NCI-H1092 (cell line): ENCODE results near the gene MRPL39.

Experiments used
- DNase-seq: peaks from one replicate; lab custom pipeline; 2025; lab: John Stamatoyannopoulos, UW

MRPL39 gene

DNA sequence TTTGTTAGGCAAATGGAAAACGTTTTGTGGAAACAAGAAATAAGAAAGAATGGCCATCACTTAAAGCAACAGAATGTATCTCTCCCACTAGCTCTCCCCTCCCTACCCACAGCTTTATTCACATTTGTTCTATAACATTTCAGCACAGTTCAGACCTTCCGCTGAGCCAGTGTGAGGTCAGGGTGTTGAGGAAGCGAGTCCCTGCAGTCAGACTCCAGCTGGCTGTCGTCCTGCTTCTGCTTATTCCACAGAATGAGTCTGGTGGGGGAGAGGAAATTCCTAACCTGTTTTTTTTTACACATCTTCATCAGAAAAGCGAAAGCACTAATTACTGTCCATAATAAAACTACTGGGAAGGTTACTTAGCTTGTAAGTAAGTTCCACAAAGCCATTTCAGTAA is 39.0 kb downstream of the MRPL39 start:
- no peak for DNase-seq

DNA sequence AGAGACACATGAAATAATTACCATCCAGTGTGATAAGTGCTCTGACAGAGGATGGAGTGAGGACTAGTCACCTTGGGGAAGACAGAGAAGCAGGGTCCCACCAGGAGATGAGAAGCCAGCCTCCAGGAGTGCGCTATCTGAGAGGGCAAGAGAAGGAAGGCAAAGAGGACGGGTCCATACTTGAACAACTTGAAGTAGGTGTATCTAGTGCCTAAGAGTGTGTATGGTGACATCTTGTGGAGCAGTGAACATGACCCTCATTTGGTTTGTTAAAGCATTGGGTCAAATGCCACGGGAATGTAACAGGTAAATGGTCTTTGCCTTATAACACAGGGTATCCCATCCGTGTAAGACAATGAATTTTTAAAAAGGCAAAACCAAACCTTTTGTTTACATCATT is 39.8 kb downstream of the MRPL39 start:
- no peak for DNase-seq

DNA sequence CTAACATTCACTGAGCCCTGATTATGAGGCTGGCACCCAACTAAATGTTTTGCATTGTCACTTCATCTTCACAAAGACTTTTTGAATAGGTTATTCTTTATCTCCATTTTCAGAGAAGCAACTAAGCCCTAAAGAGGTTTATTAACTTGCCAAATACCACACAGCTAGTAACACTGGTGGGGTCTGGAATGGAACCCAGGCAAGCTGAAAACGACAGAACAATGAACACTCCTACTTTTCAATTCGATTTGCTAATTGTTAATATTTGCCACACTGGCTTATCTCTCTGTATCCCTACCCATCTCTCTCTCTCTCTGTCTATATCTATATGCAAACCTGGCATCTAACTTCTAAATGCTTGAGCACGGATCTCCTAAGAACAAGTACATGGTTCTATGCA is 40.6 kb downstream of the MRPL39 start:
- no peak for DNase-seq

DNA sequence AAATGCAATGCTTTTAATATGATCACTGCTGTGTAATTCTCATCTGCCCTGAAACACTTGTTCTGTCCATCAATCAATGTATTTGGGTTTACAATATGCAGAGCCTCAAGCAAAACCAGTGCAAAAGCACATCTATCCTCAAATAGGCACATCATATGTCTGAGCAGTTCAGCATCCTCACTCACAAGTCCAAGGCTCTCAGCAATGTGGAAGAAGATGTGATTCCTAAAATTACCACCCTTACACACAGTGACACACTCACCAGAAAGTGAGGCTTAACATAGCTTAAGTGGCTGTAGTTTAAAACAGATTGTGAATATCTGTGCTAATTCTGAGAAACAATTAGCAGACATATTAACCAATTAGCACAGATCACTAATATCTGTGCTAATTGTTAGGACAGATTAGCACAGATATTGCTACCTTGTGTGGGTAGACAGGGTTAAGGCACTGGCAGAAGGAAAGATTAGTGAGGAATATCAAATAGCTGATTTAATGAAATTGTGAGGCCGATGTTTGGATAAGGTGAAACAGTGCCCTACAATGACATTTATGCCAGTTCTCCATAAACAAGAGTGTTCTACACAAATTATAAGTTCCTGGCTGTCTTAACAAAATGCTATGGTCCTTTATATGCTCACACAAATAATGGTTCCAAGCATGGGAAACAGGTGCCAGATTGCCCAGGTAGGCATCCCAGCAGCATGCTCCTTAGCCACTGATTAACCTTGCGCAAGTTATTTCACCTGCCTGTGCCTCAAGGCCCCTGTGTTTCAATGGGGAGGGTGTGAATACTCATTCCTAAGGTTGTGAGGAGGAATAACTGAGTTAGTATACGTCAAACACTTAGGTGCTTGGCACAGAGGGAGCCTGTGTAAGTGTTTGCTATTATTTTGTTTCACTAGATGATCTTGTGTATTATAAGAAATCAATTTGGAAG is 41.7 kb downstream of the MRPL39 start:
- DNase-seq: no peak

DNA sequence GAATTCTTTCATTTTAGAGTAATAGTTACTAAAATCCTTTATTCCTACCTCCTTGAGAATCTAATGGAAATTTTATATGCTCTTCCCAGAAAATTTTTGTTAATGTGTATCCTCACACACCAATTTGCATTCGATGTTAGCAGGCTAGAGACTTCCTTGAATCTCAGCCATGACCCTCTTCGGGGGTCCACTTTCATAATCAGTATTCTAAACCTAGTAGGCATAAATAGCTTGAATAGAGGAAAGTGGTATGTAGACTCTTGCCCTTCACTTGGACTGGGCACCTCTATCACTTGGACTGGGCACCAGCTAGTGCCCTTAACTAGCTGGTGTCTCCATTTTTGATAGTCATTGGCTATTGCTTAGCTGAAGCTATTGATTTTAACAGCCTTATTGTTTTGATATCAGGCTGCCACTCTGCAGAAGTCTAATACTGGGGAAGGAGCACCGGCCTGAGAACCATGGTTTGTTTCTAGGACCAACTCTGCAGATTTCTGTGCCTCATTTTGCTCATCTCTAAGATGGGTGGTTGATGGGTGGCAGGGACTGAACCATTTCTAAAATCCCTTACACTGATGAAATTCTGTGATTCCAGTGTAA is 42.8 kb downstream of the MRPL39 start:
- no peak for DNase-seq

DNA sequence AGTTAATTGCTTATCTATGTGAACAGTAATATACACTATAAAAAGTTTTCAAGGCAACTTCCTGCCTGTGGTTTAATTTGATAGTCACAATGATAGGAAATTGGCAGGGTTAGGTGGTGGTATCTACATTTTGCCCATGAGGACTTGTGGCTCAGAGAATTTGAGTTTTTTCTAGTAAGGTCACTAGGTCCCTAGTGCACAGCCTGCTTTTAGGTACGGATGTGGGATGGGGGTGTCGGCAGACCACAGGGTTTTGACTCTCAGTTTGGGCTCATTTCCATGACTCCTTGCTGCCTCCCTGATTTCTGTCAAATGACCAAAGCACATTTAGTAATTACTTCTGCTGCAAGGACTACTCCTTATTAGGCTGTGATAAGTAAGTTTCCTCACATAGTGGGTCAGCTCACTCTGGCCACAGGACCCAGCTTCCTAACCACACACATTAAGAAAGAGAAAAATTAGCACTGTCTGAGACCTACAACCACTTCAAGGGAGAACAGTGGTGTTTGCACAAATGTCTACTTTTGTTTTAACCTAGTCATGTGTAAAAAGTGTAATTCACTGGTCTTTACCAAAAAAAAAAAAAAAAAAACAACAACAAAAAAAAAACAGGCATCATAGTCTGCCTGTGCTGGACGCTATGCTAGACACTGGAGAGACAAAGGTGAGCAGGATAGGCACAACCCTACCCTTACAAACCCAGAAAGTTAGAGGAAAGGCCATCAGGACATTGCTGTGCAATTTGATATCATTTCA is 43.7 kb downstream of the MRPL39 start:
- DNase-seq: no peak

DNA sequence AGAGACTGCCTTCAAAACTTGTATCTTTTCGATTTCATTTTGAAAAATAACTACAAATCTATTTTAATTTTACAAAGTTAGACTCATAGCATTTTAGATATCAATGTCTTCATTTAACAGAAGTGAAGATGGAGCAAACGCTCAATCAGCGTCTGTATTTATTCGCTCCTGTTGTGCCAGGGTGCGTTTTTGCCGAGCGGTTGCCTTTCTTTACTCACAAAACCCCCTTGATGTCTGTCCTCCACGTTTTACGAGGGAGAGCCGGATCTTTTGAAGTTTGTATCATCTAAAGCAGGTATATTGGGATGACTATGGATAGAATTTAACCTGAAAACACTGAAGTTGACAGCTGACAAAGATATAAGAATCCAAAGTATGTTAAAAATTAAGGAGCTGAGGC is 44.6 kb downstream of the MRPL39 start:
- no peak for DNase-seq

DNA sequence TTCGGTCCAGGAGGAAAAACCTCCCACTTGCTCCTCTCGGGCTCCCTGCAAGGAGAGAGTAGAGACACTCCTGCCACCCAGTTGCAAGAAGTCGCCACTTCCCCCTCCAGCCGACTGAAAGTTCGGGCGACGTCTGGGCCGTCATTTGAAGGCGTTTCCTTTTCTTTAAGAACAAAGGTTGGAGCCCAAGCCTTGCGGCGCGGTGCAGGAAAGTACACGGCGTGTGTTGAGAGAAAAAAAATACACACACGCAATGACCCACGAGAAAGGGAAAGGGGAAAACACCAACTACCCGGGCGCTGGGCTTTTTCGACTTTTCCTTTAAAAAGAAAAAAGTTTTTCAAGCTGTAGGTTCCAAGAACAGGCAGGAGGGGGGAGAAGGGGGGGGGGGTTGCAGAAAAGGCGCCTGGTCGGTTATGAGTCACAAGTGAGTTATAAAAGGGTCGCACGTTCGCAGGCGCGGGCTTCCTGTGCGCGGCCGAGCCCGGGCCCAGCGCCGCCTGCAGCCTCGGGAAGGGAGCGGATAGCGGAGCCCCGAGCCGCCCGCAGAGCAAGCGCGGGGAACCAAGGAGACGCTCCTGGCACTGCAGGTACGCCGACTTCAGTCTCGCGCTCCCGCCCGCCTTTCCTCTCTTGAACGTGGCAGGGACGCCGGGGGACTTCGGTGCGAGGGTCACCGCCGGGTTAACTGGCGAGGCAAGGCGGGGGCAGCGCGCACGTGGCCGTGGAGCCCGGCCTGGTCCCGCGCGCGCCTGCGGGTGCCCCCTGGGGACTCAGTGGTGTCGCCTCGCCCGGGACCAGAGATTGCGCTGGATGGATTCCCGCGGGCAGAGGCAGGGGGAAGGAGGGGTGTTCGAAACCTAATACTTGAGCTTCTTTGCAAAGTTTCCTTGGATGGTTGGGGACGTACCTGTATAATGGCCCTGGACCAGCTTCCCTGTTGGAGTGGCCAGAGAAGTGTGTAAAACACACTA is 45.3 kb downstream of the MRPL39 start:
- no peak for DNase-seq

DNA sequence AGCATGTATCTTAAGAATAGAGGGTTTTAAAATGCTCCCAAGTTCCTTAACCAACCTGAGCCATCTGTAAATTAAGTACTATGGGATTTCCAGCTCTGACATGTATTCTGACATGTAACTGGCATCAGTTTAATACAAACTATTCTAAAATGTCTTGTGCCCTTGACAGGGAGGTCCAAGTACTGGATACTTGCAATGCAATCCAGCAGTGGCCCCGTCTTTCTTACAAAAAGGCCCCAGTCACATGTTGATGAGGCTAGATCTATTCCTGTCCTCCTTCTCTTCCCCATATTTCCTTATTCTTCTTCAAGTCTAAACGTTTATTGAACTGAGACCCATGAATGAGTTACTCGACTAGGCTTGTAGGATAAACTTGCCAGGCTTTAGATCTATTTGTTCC is 46.4 kb downstream of the MRPL39 start:
- no peak for DNase-seq

DNA sequence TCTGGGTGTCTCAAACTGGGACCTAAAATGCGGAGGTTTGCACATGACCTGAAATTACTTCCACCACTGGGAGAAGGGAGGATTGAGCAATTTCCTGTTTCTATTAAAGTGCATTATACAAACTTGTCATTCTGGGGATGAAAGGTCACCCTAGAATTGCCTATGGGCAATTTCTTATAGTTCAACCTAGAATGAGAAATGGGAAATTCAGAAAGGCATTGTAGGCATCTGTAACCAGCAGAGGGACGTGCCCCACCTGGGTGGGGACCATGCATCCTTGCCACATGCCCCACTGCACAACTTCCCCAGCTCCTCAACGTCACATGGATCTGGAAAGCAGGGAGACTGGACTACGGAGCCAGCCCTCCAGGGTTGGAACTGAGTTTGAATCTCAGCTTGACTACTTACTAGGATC is 47.0 kb downstream of the MRPL39 start:
- no peak for DNase-seq

DNA sequence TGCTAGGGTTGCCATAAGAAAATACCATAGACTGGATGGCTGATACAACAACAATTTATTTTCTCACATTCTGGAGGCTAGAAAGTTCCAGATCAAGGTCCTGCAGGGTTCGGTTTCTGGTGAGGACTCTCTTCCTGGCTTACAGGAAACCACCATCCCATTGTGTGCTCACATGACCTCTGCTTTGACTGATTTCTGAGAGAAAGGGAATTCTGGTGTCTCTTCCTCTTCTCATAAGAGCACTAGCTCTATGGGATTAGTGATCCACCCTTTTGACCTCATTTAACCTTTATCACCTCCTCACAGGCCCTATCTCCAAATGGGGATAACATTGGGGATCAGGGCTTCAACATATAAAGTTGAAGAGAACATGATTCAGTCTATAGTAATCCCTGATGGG is 47.5 kb downstream of the MRPL39 start:
- no peak for DNase-seq

DNA sequence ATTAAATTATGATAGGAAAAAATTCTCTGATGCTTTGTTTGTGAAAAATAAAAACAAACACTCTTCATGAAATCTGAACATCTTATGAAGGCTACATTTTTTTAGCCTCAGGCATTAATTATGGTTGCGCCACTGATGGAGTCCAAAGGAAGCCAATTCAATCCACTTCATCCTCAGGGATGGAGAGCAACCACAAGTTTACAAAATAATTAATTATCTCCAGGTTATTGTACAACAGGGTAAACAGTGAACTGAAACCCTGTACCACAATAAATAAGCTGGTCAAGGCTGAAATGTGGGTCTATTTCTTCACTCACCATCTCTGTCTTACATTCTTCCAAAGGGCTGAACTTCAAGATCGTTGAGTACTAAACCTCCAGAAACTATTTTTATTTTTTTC is 49.2 kb downstream of the MRPL39 start:
- DNase-seq: no peak

DNA sequence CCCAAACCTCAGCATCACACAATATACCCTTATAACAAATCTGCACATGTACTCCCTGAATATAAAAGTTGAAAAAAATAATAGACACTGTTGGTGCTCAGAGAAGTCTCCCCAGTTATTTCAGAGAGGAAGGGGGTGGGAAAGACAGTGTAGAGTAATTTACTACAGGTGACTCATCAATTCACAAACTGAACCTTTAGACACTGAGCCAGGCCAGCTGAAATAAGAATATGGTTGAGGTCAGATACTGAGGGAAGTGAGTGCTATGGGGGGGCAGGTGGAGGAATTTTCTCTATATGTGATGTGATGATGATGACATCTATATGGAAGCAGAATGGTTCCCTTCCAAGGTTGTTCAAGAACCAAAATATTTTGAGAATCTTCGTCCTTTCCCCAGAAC is 50.1 kb downstream of the MRPL39 start:
- no peak for DNase-seq

DNA sequence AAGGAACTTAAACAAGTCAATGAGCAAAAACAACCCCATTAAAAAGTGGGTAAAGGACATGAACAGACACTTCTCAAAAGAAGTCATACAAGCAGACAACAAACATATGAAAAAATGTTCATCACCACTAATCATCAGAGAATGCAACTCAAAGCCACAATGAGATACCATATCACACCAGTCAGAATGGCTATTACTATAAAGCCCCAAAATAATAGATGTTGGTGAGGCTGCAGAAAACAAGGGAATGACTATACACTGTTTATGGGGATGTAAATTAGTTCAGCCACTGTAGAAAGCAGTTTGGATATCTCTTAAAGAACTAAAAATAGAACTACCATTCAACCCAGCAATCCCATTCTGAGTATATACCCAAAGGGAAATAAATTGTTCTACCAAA is 51.2 kb downstream of the MRPL39 start:
- DNase-seq: no peak

DNA sequence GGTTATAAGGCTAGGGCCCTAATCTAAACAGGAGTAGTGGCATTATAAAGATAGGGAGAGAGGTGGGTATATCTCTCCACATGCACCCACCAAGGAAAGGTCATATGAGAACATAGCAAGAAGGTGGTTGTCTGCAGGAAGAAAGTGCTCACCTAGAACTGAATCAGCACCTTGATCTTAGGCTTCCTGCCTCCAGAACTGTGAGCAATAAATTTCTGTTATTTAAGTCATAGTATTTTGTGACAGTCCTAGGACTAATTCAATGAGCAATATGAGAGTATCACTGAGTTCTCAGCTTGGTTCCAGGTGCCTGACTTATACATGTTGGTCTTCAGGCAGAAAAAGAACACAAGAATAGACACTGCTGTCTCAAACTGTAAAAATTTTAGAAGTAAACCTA is 51.8 kb downstream of the MRPL39 start:
- no peak for DNase-seq

DNA sequence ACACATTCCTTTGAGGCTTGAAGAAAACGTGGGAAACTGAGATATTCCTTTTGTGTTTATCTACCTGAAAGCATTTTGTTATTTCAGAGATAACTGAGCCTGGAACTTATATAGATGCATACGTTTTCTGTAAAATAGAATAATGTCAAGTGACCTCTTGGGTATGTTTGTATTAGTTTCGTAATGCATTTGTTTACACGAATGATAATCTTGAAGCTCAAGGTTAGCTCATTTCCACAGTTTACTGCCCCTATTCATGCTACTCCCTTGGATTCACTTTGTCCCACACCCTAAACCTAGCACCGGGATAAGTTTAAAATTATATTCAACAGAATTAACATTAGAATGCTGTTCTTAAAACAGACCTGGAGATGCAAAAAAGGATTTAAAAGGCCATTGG is 54.4 kb downstream of the MRPL39 start:
- DNase-seq: no peak

DNA sequence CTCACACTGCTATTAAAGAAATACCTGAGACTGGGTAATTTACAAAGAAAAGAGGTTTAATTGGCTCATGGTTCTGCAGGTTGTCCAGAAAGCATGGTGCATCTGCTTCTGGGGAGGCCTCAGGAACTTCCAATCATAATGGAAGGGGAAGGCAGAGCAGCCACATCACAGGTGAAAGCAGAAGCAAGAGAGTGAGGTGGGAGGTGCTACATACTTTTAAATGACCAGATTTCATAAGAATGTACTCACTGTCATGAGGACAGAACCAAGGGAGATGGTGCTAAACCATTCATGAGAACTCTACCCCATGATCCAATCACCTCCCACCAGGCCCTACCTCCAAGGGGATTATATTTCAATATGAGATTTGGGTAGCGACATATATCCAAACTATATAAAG is 55.7 kb downstream of the MRPL39 start:
- no peak for DNase-seq

DNA sequence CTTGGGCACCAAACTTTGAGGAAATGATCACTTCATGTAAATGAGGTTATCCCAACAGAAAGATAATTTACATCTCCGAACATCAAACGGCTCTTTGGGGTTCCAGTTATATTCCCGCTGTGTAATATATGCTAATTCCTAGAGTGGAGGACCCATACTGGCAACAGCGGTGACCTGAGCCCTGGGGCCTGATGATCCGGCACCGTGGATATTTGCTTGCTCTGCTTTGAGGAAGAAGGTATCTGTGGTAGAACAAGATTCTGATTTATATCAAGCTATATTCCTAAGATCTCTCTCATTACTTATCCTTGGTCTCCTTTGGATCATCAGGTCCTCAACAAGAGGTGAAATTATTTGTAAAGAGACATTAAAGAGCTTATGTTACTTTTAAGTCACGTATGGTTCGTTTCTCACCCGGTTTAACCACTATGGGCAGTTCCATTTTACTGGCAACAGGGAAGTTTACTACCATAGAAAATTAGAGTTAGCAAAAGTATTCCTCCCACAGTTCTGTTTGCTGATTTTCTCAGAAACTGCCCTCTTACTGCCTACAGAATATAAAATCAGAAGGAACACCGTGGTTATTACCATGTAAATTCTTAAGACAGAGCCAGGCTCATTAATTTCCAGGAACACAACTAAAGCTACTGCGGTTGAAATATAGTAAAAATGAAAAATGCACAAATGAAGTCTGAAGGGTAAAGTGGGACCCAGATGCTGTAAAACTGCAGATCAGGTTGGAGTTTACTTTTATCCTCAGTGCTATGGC is 56.7 kb downstream of the MRPL39 start:
- no peak for DNase-seq

DNA sequence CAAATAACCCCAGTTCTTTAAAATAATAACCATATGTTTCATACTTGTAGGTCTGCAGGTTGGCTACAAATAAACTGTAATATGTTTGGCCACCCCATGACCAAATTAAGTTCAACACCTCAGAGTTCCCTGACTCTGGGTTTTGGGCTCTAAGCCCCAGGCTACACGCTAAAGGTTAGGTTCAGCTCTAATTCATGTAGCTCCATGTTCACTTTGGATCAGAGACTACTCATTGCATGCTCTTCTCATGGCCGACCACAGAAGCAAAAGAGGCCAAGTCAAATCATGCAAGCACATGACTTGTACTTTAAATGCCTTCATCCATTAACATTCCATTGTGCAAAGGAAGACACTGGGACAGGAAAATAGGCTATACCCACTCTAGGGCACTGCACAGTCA is 66.2 kb downstream of the MRPL39 start:
- no peak for DNase-seq

DNA sequence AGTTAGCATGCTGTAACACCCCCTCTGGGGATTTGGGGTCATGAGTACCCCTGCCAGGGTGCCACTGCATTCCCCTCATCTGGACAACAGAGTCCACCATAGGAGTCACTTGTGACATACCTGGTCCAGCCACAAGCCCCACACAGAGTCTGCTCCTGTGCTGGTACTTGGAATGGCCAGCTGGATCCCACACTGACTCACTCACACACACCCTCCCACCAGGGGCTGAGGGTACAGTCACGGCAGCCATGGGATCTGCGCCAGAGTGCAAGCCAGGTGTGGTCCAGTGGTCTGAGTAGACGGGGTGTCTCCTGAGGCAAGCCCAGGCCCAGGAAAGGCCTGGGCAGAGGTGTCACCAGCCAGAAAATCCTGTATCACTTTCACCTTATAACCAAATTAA is 67.7 kb downstream of the MRPL39 start:
- DNase-seq: no peak

DNA sequence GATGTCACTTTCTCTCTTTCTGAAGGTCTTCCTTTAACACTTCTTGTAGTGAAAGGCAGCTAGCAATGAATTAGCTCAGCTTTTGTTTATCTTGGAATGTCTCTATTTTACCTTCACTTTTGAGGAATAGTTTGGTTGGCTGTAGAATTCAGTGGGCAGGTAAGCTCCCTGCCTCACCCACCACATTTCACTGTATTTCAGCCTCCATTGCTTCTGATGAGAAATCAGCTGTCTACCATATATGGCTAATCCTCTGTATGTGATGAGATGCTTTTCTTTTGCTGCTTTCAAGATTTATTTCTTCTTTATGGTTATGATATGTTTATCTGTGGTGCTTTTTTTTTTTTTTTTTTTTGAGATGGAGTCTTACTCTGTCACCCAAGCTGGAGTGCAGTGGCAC is 70.1 kb downstream of the MRPL39 start:
- DNase-seq: no peak
